ENCODE results near the gene TEKT4. TPM values are rescaled to one million over a fixed set of nuclear protein-coding genes. Genes with fewer than 3 reads are reported as not detected.

Gene TEKT4
- total and polyA plus RNA-seq, 2 experiments from 2014 or later = not detected

- H3K9me2 ChIP-seq (ENCODE audit: insufficient read depth) = no peaks in the 10 kb centered on the region
- H3K9ac ChIP-seq = no peak overlapping the region
- no peak overlapping the region for H3K4me2 ChIP-seq (ENCODE audit: unreplicated experiment)
- no peak overlapping the region for H3K27ac ChIP-seq
- H3K9me3 ChIP-seq (ENCODE audit: low read depth) = no peaks in the 10 kb centered on the region
- TF ChIP-seq EZH2 (IDR thresholded peaks at IDR 0.05; ENCODE audit: insufficient read depth, poor library complexity, severe bottlenecking) (no peak), EZH2phosphoT487 (IDR thresholded peaks at IDR 0.05; ENCODE audit: insufficient read depth, low read depth) (no peak)
- in situ Hi-C loops (cut with MboI) = no loop called here
- H3K36me3 ChIP-seq (ENCODE audit: low read depth) = no peaks in the 10 kb centered on the region
- 12 to 17% methylated on average over 25 of the region's 25 CpGs for WGBS, 2 experiments (ENCODE audit: low coverage in 1 of 2, low lambda C conversion rate in 2 of 2, missing lambda C conversion rate in 2 of 2)
- H3K4me1 ChIP-seq (ENCODE audit: insufficient read depth) = no peaks in the 10 kb centered on the region
- no peaks in the 10 kb centered on the region for H3K79me2 ChIP-seq (ENCODE audit: insufficient read depth)
- no peak overlapping the region for H3K4me3 ChIP-seq
- H3K27me3 ChIP-seq (replicated peaks; ENCODE audit: insufficient read depth) = peaks cover 17% of the 10 kb centered on the region
- H4K20me1 ChIP-seq (ENCODE audit: insufficient read depth) = no peaks in the 10 kb centered on the region
- H3F3A ChIP-seq (ENCODE audit: insufficient read depth) = no peaks in the 10 kb centered on the region
- no peak for DNase-seq
- H2AFZ ChIP-seq = no peak overlapping the region
Measured at GRCh38 chr2:94870440-94871225, 597 bp upstream of the TEKT4 start.

- TF ChIP-seq EZH2phosphoT487 (IDR thresholded peaks at IDR 0.05; ENCODE audit: insufficient read depth, low read depth) = no peak
- TF ChIP-seq EZH2 (IDR thresholded peaks at IDR 0.05; ENCODE audit: insufficient read depth, poor library complexity, severe bottlenecking) = no peak
- Histone ChIP-seq H3K9me3 (ENCODE audit: low read depth) (no peaks in the 10 kb centered on the region), H3K27me3 (replicated peaks; ENCODE audit: insufficient read depth) (peaks cover 10% of the 10 kb centered on the region), H2AFZ (no peak overlapping the region), H3K4me2 (ENCODE audit: unreplicated experiment) (no peak overlapping the region), H3K9ac (no peak overlapping the region), H3K4me1 (ENCODE audit: insufficient read depth) (no peaks in the 10 kb centered on the region), H3K4me3 (no peak overlapping the region), H3K27ac (no peak overlapping the region), H3K79me2 (ENCODE audit: insufficient read depth) (no peaks in the 10 kb centered on the region), H3K36me3 (ENCODE audit: low read depth) (no peaks in the 10 kb centered on the region), H3F3A (ENCODE audit: insufficient read depth) (no peaks in the 10 kb centered on the region), H4K20me1 (ENCODE audit: insufficient read depth) (no peaks in the 10 kb centered on the region), H3K9me2 (ENCODE audit: insufficient read depth) (no peaks in the 10 kb centered on the region)
- 17 to 25% methylated on average over 6 to 10 of the region's 10 CpGs for WGBS, 2 experiments (ENCODE audit: low coverage in 1 of 2, low lambda C conversion rate in 2 of 2, missing lambda C conversion rate in 2 of 2)
- DNase-seq = no peak
- in situ Hi-C loops (cut with MboI) = no loop called here
Measured at GRCh38 chr2:94872088-94872618, 923 bp downstream of the TEKT4 start.

- no peak overlapping the region for H3K4me3 ChIP-seq
- no peak overlapping the region for H3K4me2 ChIP-seq (ENCODE audit: unreplicated experiment)
- H3K9me2 ChIP-seq (ENCODE audit: insufficient read depth) = no peaks in the 10 kb centered on the region
- H3F3A ChIP-seq (ENCODE audit: insufficient read depth) = no peaks in the 10 kb centered on the region
- H3K9ac ChIP-seq = no peak overlapping the region
- H3K79me2 ChIP-seq (ENCODE audit: insufficient read depth) = no peaks in the 10 kb centered on the region
- no peak for TF ChIP-seq EZH2phosphoT487 (IDR thresholded peaks at IDR 0.05; ENCODE audit: insufficient read depth, low read depth)
- TF ChIP-seq EZH2 (IDR thresholded peaks at IDR 0.05; ENCODE audit: insufficient read depth, poor library complexity, severe bottlenecking) = no peak
- no peaks in the 10 kb centered on the region for H3K4me1 ChIP-seq (ENCODE audit: insufficient read depth)
- in situ Hi-C loops (cut with MboI) = no loop called here
- WGBS, 2 experiments (ENCODE audit: low coverage in 1 of 2, low lambda C conversion rate in 2 of 2, missing lambda C conversion rate in 2 of 2) = 27 to 43% methylated on average over 11 to 12 of the region's 12 CpGs
- no peaks in the 10 kb centered on the region for H4K20me1 ChIP-seq (ENCODE audit: insufficient read depth)
- H3K36me3 ChIP-seq (ENCODE audit: low read depth) = no peaks in the 10 kb centered on the region
- no peak overlapping the region for H2AFZ ChIP-seq
- H3K27ac ChIP-seq = no peak overlapping the region
- H3K27me3 ChIP-seq (replicated peaks; ENCODE audit: insufficient read depth) = peaks cover 7% of the 10 kb centered on the region; the same call in 1 of the 2 replicates
- no peak for DNase-seq
- H3K9me3 ChIP-seq (ENCODE audit: low read depth) = no peaks in the 10 kb centered on the region
Measured at GRCh38 chr2:94872676-94873361, 1.6 kb downstream of the TEKT4 start.

- Histone ChIP-seq H3K27me3 (replicated peaks; ENCODE audit: insufficient read depth) (peaks cover 2% of the 10 kb centered on the region; the same call in 1 of the 2 replicates), H3K9ac (no peak overlapping the region), H3K4me3 (no peak overlapping the region), H3K4me1 (ENCODE audit: insufficient read depth) (no peaks in the 10 kb centered on the region), H3F3A (ENCODE audit: insufficient read depth) (no peaks in the 10 kb centered on the region), H3K79me2 (ENCODE audit: insufficient read depth) (no peaks in the 10 kb centered on the region), H2AFZ (no peak overlapping the region), H3K27ac (no peak overlapping the region), H3K4me2 (ENCODE audit: unreplicated experiment) (no peak overlapping the region), H3K36me3 (ENCODE audit: low read depth) (no peaks in the 10 kb centered on the region), H3K9me2 (ENCODE audit: insufficient read depth) (no peaks in the 10 kb centered on the region), H4K20me1 (ENCODE audit: insufficient read depth) (no peaks in the 10 kb centered on the region), H3K9me3 (ENCODE audit: low read depth) (no peaks in the 10 kb centered on the region)
- WGBS, 2 experiments (ENCODE audit: low coverage in 1 of 2, low lambda C conversion rate in 2 of 2, missing lambda C conversion rate in 2 of 2) = 41 to 44% methylated on average over 28 of the region's 28 CpGs
- TF ChIP-seq EZH2 (IDR thresholded peaks at IDR 0.05; ENCODE audit: insufficient read depth, poor library complexity, severe bottlenecking) = no peak
- no peak for TF ChIP-seq EZH2phosphoT487 (IDR thresholded peaks at IDR 0.05; ENCODE audit: insufficient read depth, low read depth)
- DNase-seq = no peak
- in situ Hi-C loops (cut with MboI) = no loop called here
Measured at GRCh38 chr2:94873362-94874276, 2.4 kb downstream of the TEKT4 start.

Data from GM23248 (cell line).